GM18907 (cell line): ENCODE data around the gene HOXD9.

ENCODE experiments used
- ATAC-seq: cut with Tn5 transposase; IDR thresholded peaks from one replicate; pipeline ENCODE4 v1.9.1; 2021; ENCODE audit warnings: mild to moderate bottlenecking, moderate library complexity; ENCODE audit not compliant: unreplicated experiment

HOXD9 gene

GRCh38 chr2:176110415-176111308 is 11.9 kb upstream of the HOXD9 start:
- ATAC-seq, result no peak

DNA sequence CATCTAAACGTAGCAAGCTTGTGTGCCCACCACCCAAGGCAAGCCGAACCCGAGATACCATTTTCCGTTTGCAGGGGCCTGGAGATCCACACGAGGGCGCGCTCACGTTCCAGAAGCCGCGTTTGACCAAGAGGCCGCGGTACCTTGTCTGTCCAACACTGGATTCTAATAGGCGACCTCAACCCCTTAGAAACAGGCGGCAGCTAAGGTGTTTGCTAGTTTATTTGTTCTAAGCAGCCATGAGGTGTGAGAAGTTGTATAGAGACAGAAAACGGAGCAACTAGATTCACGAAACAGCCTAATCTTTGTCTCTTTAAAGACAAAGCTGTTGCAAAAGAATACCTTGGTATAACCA is 11.2 kb upstream of the HOXD9 start:
- ATAC-seq, result no peak

DNA sequence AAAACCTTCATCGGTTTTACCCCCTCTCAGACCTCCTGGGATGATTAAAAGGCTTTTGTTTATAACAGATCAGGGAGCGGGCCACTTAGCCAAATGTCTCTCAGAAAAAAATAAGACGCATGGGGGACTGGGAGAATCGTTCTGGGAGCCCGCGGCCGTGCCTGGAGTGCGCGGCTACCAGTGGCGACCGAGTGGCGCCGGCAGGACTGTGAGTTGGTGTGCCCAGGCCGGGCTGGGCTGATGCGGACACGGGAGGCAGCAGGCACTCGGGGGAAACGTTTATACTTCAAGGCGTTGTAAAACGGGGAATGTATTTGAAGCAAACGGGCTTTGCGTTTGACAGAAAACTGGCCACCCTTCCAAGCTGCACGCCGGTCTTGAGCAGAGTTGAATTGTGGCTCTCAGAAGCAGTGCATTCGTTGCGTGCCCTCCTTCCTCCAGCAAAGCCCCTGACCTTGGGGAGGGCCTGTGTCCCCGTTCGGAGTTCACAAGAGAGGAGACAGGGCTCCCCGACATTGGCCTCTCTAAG is 10.6 kb upstream of the HOXD9 start:
- ATAC-seq, result no peak

DNA sequence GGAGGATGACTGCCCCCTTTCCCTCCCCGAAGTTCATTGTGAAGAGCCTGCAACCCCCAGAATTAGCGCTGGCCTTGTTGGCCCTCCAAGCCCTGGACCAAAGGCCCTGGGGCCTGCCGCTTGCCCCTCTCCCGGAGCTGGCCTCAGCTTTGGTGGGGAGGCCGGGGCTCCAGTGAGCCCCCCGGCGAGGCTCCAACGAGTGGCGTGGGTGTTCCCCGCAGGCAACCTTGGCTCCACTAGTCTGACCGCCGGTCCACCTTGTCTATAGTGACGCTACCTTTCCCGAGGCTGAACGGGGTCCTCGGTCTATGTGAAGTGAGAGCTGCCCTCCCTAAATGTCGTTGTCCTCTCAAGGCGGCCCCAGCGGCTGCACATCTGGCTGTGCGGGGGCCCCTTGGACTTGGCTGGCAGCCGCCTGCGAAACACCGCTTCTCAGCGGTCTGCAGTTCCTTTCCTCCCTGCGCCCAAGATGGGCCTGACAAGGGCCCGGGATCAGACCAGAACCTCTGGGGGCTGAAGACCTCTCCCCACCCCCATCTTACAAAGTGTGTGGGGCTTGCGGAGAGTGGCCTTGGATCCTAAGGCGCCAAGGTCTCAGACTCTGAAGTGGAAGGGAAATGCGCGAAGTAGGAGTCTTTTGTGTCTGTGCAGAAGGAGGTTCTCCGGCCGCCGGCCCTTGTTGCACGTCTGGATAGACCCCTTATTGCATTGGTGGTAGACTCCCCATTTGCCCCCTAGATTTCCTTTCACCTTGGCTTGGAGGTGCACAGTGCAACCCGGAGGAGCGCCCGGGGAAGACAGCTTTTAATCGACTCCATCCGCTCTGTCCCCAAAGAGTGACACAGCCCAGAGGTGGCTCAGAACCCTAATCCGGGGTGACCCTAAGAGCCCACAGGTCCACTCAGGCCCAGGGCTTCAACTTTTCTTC is 9.9 kb upstream of the HOXD9 start:
- no peak for ATAC-seq

DNA sequence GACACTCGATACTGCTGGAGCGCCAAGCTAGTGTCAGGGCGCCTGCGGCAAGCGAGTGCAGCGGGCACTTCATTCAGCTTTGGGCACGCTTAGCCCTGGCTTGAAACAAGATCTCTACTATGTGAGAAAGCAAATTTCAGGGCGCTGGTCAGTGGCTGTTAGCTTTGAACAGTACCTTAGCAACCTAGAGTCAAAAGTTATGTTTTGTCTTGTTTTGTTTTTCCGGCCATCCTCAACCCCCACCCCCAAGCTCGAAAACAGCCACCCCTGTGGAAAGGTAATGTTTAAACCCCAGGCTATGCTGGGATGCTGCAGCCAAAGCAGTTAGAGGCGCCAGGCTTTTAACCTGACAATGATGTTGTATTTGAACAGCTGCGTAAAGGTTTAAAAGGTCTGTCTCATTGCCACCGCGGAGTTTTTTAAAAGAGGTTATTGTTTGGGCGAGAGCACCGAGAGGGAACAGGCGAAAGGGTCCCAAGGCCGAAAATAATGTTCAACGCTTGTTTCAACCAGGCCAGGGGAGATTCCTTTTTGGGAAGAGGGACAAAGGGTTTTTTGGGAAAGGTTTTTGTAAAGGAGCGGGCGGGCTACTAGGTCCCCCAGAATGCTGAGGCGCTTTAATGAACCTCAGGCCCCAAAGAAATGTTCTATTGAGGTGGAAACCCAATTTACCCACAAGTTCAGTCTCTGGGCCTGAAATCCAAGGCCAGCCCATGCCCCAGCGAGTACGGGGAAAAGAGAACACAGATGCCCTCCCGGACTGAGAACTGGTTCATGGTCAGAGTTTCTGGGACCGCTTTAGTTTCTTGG is 8.2 kb upstream of the HOXD9 start:
- ATAC-seq, result no peak

DNA sequence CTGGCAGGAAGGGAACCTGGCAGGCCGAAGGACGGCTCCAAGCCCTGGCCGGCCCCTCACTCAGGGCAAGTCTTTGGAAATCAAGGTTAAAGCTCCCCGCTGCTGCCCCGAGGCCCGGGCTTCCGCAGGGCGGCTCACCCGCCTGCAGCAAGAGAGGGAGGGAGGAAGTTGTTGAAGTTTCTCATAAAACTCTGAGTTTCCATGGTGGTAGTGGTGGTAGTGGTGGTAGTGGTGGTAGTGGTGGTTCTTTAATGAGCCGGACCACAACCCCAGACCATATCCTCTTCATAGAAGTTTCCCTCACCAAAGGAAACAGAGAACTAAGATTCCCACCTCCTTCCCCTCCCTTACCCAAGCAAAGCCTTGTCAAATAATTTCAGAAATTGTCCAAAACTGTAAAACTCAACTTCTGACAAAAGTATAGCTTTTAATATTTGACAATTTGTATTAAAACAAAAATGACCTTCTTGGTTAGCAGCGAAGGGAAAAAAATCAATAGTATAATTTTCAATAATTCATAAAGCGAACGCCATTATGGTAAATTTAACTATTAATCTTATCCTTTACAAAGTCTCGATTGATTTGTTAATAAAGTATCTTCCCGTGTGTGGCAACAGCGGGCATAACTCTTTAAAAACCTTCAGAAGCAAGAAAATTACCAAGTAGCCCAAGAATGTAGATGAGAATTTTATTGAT is 7.4 kb upstream of the HOXD9 start:
- ATAC-seq, result no peak

DNA sequence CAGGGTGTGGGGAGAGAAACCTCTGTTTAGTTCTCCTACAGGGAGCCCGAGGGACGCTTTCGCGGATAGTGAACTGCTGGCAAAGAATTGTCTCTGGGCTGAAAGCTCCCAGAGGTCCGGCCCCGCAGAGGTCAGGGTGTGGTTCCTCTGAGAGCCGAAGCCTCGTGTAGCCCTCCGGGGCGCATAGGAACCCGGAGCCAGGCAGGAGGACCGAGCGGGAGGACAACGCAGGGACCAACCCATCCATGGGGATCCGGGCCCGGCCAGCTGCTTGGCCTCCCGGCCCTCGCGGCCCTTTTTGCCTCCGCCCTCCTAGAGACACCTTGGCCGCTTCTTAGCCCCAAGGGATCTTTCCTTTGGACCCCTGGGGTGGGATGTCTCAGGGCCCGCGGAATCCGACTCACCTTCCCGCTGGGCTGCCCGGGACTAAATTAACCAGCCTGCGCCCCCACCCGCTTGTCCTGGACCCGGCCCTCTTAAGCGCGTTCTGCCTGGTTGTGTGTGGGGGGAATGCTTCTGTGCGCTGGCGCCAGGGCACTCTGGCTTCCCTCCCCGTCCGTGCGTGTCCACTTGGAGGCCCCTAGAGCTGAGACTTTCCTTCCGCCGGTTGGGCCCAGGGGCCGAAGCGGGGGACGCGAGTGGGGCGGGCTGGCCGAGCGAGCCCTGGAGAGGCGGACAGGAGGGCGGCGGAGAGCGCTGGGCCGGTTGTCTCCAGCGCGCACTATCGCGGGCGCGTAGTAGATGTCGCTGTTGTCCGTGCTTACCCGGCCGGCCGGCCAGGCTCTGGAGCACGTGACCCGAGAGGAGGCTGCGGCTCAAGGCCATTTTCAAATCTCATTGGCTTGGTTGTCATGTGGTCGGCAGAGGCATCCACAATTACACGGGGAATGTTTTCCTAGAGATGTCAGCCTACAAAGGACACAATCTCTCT is 6.4 kb upstream of the HOXD9 start, which contains the start of gene HOXD10:
Gene HOXD10, plus strand, starts transcription at position 896 of the 931 bp plus-strand sequence. CDS start 56 bp downstream, outside the sequence.
- no peak for ATAC-seq

DNA sequence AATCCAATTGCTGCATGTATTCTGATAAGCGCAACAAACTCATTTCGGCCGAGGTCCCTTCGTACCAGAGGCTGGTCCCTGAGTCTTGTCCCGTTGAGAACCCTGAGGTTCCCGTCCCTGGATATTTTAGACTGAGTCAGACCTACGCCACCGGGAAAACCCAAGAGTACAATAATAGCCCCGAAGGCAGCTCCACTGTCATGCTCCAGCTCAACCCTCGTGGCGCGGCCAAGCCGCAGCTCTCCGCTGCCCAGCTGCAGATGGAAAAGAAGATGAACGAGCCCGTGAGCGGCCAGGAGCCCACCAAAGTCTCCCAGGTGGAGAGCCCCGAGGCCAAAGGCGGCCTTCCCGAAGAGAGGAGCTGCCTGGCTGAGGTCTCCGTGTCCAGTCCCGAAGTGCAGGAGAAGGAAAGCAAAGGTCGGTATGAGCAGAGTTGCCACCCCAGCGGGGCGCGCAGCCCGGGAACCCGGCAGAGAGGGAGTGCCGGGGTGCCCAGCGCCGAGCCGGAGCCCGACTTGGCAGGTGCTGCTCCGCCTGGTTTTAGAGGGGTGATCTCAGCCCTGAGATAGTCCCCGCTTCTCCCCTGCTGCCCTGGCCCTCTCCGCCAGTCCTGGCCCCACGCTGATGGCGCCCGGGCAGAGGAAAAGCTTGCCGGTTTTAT is 5.2 kb upstream of the HOXD9 start:
- no peak for ATAC-seq

- ATAC-seq, result no peak
Observed at GRCh38 chr2:176117823-176118371, 4.6 kb upstream of the HOXD9 start.

DNA sequence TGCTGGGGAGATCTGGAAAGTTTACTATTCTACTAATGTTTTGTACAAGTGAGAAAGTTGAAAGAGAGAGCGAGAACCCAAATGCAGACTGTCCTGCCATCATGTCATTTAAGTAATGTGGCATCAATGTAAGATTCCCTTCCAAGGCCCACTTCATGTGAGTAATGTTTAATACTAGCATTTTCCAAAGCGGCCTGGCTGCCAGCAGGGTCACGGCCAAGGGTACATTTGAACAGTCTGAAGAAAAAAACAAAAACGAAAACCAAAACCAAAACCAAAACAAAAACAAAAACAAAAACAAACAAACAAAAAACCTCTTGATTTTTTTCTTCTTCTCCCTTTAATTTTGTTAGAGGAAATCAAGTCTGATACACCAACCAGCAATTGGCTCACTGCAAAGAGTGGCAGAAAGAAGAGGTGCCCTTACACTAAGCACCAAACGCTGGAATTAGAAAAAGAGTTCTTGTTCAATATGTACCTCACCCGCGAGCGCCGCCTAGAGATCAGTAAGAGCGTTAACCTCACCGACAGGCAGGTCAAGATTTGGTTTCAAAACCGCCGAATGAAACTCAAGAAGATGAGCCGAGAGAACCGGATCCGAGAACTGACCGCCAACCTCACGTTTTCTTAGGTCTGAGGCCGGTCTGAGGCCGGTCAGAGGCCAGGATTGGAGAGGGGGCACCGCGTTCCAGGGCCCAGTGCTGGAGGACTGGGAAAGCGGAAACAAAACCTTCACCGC is 3.7 kb upstream of the HOXD9 start:
- no peak for ATAC-seq

GRCh38 chr2:176120364-176121189 is 1.9 kb upstream of the HOXD9 start:
- no peak for ATAC-seq

DNA sequence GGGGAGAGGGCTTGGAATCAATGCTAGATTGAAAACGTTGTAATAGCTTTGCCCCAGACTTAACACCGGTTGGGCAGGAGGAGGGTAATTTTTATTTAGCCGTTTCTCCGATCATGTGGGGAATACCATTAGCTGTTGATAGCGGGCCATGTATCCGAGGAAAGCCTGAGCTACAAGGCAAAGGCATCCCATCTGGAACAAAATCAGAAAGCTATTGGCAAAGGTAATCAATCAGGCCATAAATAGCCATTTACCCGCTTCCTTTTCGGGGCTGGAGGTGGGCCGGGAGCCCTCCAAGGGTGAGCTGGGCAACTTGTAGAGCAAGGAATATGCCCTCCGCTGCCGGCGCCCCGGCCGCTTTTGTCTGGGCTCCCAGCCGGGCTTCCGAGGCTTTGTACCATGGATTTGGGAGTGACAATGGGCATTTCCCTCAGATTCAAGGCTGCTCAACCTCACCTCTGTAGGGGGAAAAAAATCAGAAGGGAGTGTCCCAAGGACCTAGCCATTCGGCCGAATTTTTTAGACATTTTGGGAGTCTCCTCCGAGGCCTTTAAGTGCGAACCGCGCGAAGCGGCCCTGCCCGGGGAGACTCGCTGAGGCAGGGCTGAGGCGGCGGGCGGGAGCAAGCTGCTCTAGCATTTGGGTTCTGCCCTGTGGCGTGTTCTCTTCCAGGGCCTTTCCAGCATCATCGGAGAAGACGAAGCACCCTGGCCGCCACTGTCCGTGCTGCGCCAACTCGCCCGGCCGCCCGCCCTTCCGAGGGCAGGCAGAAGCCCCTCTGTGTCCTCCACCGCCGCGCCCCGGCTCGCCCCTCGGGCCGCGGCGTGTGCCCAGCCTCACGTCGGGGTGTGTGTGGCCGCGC is 1.1 kb upstream of the HOXD9 start:
- ATAC-seq, result no peak

DNA sequence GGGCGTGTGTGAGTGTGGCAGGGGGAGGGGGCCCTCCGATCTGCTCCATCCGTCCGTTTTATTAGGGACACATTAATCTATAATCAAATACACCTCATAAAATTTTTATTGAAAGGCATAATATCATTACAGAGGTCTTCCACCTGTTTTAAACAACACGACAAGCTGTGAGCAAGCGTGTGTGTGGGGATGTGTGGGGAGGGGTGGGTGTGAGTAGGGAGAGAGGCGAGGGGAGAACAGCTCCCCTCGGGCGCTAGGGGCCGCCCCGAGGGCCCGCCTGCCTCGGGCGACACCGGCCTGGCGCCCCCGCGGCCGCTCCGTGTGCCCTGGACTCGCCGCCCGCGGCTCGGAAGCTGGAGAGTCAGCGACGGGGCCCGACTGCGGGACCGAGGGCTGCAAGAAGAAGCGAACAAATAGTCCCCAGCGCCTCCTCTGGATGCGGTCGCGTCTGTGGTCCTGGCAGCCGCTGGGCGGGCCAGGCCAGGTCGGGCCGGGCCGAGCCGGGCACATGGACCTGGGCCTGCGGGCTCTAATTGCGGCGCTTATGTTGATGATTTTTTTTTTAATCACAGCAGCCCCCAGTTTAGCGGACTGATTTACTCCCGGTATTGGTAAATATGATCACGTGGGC is 352 bp upstream of the HOXD9 start:
- ATAC-seq, result no peak

DNA sequence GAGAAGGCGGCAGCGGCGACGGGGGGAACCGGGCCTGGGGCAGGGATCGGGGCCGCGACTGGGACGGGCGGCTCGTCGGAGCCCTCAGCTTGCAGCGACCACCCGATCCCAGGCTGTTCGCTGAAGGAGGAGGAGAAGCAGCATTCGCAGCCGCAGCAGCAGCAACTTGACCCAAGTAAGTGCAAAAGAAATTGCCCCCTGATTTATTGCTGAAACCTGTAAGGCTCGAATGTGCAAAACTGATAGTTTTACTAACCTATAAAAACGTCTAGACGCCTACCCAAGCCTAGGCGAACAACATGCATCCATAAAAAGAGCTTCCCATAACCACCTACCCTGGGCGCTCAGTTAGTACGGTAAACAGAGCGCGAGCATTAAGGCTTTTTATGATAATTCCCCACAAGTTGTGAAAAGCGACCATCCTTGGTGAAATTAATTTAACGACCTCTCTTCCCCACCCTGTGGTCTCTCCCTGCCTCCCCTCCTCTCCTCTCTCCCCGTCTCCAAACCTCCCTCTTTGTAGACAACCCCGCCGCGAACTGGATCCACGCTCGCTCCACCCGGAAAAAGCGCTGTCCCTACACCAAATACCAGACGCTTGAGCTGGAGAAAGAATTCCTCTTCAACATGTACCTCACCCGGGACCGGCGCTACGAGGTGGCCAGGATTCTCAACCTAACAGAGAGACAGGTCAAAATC is 1.0 kb downstream of the HOXD9 start:
- no peak for ATAC-seq
